SW480 (cell line): ENCODE data around the gene AXL.

Source experiments
- DNase-seq: peaks from one replicate; pipeline ENCODE4 v3.0.0-alpha.2; 2016; ENCODE audit warnings: low spot score

Gene AXL

GRCh38 chr19:41308450-41309179 is 89.6 kb downstream of the AXL start:
- DNase-seq = peak; percentile 86

- DNase-seq = peak; percentile 37
Observed at GRCh38 chr19:41309180-41310032, 90.4 kb downstream of the AXL start.

- peak; percentile 86 for DNase-seq
Observed at GRCh38 chr19:41310033-41310831, 91.2 kb downstream of the AXL start, which contains the start of gene CCDC97. Gene CCDC97 (plus strand): TSS chr19:41310172. CDS start chr19:41310311, 139 bp downstream.

GRCh38 chr19:41311072-41311471 is 92.0 kb downstream of the AXL start:
- no peak for DNase-seq
